CD4-positive, alpha-beta T cell treated with Interleukin-6 for 4 hours (primary cell): ENCODE measurements around the gene TTC9.

ENCODE experiments used
- DNase-seq: peaks from one replicate; pipeline ENCODE4 v3.0.0-alpha.2; 2020; ENCODE audit warnings: mixed read lengths

TTC9 gene

GRCh38 chr14:70718383-70719118 is 76.8 kb downstream of the TTC9 start:
- no peak for DNase-seq

GRCh38 chr14:70721542-70721941 is 79.8 kb downstream of the TTC9 start:
- no peak for DNase-seq

DNA sequence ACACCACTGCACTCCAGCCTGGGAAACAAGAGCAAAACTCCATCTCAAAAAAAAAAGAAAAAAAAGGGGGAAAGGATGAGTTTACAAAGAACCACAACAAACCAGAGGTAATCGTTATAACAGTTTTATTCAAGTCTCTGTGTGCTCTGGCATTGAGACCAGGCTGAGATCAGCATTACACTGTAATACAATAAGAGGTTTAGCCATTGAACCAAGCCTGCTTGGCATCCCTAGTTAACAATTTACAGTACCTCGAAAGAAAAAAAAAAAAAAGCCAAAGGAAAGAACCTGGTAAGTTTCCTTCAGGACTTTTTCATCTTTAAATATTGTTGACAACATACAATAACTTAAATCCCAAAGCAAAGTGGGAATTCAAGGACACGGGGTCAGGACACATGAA is 80.7 kb downstream of the TTC9 start:
- no peak for DNase-seq

GRCh38 chr14:70723276-70723675 is 81.6 kb downstream of the TTC9 start:
- DNase-seq: no peak

DNA sequence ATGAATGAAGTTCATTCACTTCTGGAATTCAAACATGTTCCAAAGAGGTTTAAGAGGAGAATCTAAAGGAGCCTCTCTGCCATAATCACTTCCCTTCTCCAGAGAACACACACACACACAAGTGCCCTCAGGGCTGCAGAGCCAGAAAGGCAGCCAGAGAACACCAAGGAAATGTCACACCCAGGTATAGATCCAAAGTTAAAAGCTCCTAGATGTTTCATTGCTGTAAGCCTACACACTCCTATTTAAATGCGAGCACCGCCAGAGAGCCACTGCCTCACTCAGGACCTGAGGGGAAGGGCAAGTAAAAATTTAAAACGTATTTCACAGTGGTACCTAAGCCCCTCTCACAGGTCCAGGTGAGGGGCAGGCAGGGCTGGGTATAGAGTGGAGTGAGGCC is 82.4 kb downstream of the TTC9 start:
- no peak for DNase-seq

DNA sequence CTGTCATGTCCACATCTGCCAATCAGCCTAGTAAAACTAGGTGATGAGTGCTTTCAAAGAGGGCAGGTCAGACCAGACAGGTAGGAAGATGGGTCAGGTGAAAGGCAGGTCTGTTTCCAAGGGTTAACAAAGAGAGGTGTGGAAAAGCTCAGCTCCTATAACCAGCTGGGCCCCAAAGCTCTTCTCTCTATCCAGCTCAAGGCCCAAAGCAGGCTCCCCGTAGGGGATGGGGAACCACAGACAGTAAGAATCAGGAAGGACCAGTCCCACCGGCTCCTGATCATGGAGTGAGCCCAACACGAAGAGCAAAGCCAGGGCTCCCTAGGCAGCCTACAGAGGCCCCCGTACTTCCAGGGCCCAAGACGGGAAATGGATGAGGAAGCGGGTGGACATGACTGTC is 83.2 kb downstream of the TTC9 start:
- no peak for DNase-seq
